Measurements from ENCODE around the gene CCDC88B.

CCDC88B gene

GRCh38 chr11:64353715-64354506 is 13.9 kb downstream of the CCDC88B start:
- Histone ChIP-seq H3K4me1 (ENCODE audit: control insufficient read depth, insufficient read depth, low read length, poor library complexity, severe bottlenecking) (peaks cover 15% of the 10 kb centered on the region), H3K36me3 (ENCODE audit: control insufficient read depth, insufficient read depth, low read length) (peaks cover 22% of the 10 kb centered on the region), H3K27ac (ENCODE audit: insufficient read depth, low read length, poor library complexity, severe bottlenecking) (no peak overlapping the region), H3K4me3 (ENCODE audit: insufficient read depth, low read depth, low read length, poor library complexity, severe bottlenecking) (no peak overlapping the region), H3K27me3 (replicated peaks; ENCODE audit: control insufficient read depth, insufficient read depth, low read length, poor library complexity, severe bottlenecking) (no peaks in the 10 kb centered on the region), H3K9me3 (ENCODE audit: control insufficient read depth, low read length) (no peaks in the 10 kb centered on the region)
- no peak for DNase-seq

DNA sequence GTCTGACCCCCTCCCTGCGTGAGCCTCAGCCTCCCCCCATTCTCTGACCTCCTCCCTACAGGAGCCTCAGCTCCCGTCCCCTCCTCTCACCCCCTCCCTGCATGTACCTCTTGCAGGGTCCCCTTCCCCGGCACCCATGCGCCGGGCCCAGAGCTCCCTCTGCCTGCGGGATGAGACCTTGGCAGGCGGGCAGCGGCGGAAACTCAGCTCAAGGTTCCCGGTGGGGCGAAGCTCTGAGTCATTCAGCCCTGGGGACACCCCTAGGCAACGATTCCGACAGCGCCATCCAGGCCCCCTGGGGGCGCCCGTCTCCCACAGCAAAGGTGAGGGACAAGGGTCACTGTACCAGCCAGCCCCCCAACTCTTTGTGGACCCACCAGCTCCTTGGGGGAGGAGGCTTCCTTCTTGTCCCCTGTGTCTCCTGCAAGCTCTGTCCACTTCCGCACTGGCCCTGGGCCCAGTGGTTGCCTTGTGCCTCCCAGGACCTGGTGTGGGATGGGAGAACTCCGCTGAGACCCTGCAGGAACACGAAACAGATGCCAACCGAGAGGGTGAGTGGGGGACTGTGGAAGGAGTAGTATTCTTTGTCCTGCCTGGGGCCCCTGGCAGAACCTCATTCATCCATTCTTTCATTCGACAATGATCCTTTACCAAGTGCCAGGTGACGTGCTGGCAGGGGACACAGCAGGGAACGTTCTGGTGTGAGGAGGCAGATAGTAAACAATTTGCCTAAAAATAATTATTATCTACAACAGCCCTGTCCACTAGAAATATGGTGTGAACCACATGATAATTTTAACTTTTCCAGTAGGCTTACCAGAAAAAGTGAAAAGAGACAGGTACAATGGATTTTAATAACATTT is 15.3 kb downstream of the CCDC88B start:
- DNase-seq: no peak

GRCh38 chr11:64356498-64357411 is 16.8 kb downstream of the CCDC88B start:
- no peak for DNase-seq
- Histone ChIP-seq H3K36me3 (ENCODE audit: control insufficient read depth, insufficient read depth, low read length) (peaks cover 20% of the 10 kb centered on the region), H3K27me3 (replicated peaks; ENCODE audit: control insufficient read depth, insufficient read depth, low read length, poor library complexity, severe bottlenecking) (no peaks in the 10 kb centered on the region), H3K27ac (ENCODE audit: insufficient read depth, low read length, poor library complexity, severe bottlenecking) (no peak overlapping the region), H3K4me1 (ENCODE audit: control insufficient read depth, insufficient read depth, low read length, poor library complexity, severe bottlenecking) (peaks cover 29% of the 10 kb centered on the region), H3K9me3 (ENCODE audit: control insufficient read depth, low read length) (no peaks in the 10 kb centered on the region), H3K4me3 (ENCODE audit: insufficient read depth, low read depth, low read length, poor library complexity, severe bottlenecking) (no peak overlapping the region)

More for the DNA sequence above, 15.3 kb downstream of the CCDC88B start:
- no peak overlapping the region for H3K4me3 ChIP-seq (ENCODE audit: insufficient read depth, low read depth, low read length, poor library complexity, severe bottlenecking)
- H3K9me3 ChIP-seq (ENCODE audit: control insufficient read depth, low read length): no peaks in the 10 kb centered on the region
- H3K27me3 ChIP-seq (replicated peaks; ENCODE audit: control insufficient read depth, insufficient read depth, low read length, poor library complexity, severe bottlenecking): no peaks in the 10 kb centered on the region
- H3K36me3 ChIP-seq (ENCODE audit: control insufficient read depth, insufficient read depth, low read length): peaks cover 13% of the 10 kb centered on the region
- no peak overlapping the region for H3K27ac ChIP-seq (ENCODE audit: insufficient read depth, low read length, poor library complexity, severe bottlenecking)
- peaks cover 26% of the 10 kb centered on the region for H3K4me1 ChIP-seq (ENCODE audit: control insufficient read depth, insufficient read depth, low read length, poor library complexity, severe bottlenecking)

DNA sequence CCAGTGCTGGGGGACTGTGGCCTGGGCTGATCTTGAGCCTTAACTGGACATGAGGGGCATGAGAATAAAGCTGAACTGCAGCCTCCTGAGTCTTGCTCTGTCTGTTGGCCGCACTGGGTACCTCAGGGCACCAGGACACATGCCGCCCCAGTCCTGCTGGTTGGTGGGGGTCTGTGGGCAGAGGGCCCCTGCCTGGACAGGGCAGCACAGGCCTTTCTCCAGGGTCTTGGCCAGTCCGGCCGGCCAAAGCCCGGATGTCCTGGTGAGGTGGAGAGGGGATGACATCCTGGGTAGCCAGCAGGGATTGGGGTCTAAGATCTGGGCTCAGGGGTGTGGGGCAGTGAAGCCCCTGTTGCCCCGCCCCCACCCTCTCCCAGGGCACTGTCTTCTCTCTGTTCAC is 17.4 kb downstream of the CCDC88B start:
- Histone ChIP-seq H3K4me3 (ENCODE audit: insufficient read depth, low read depth, low read length, poor library complexity, severe bottlenecking) (no peak overlapping the region), H3K36me3 (ENCODE audit: control insufficient read depth, insufficient read depth, low read length) (peaks cover 24% of the 10 kb centered on the region), H3K27ac (ENCODE audit: insufficient read depth, low read length, poor library complexity, severe bottlenecking) (no peak overlapping the region), H3K4me1 (ENCODE audit: control insufficient read depth, insufficient read depth, low read length, poor library complexity, severe bottlenecking) (peaks cover 29% of the 10 kb centered on the region), H3K27me3 (replicated peaks; ENCODE audit: control insufficient read depth, insufficient read depth, low read length, poor library complexity, severe bottlenecking) (no peaks in the 10 kb centered on the region), H3K9me3 (ENCODE audit: control insufficient read depth, low read length) (no peaks in the 10 kb centered on the region)
- DNase-seq: no peak

GRCh38 chr11:64357904-64358535 is 18.0 kb downstream of the CCDC88B start:
- no peak overlapping the region for H3K27ac ChIP-seq (ENCODE audit: insufficient read depth, low read length, poor library complexity, severe bottlenecking)
- no peaks in the 10 kb centered on the region for H3K27me3 ChIP-seq (replicated peaks; ENCODE audit: control insufficient read depth, insufficient read depth, low read length, poor library complexity, severe bottlenecking)
- peaks cover 29% of the 10 kb centered on the region for H3K4me1 ChIP-seq (ENCODE audit: control insufficient read depth, insufficient read depth, low read length, poor library complexity, severe bottlenecking)
- H3K36me3 ChIP-seq (ENCODE audit: control insufficient read depth, insufficient read depth, low read length): peaks cover 28% of the 10 kb centered on the region
- DNase-seq: no peak
- no peaks in the 10 kb centered on the region for H3K9me3 ChIP-seq (ENCODE audit: control insufficient read depth, low read length)
- peak overlapping the region; percentile 48 for H3K4me3 ChIP-seq (ENCODE audit: insufficient read depth, low read depth, low read length, poor library complexity, severe bottlenecking)

GRCh38 chr11:64358536-64358906 is 18.5 kb downstream of the CCDC88B start:
- Histone ChIP-seq H3K4me1 (ENCODE audit: control insufficient read depth, insufficient read depth, low read length, poor library complexity, severe bottlenecking) (peaks cover 29% of the 10 kb centered on the region), H3K9me3 (ENCODE audit: control insufficient read depth, low read length) (no peaks in the 10 kb centered on the region), H3K27ac (ENCODE audit: insufficient read depth, low read length, poor library complexity, severe bottlenecking) (peak overlapping the region; percentile 55), H3K27me3 (replicated peaks; ENCODE audit: control insufficient read depth, insufficient read depth, low read length, poor library complexity, severe bottlenecking) (no peaks in the 10 kb centered on the region), H3K36me3 (ENCODE audit: control insufficient read depth, insufficient read depth, low read length) (peaks cover 33% of the 10 kb centered on the region), H3K4me3 (ENCODE audit: insufficient read depth, low read depth, low read length, poor library complexity, severe bottlenecking) (peak overlapping the region; percentile 48)
- DNase-seq: no peak

GRCh38 chr11:64358907-64359711 is 19.1 kb downstream of the CCDC88B start, which contains the start of gene RPS6KA4:
RPS6KA4 (plus strand) TSS chr11:64359162; CDS start chr11:64359236, 74 bp downstream.
- H3K27ac ChIP-seq (ENCODE audit: insufficient read depth, low read length, poor library complexity, severe bottlenecking): peak within 1 kb of the TSS; percentile 56
- H3K4me1 ChIP-seq (ENCODE audit: control insufficient read depth, insufficient read depth, low read length, poor library complexity, severe bottlenecking): peaks cover 29% of the 10 kb centered on the region
- peak within 1 kb of the TSS; percentile 81 for H3K4me3 ChIP-seq (ENCODE audit: insufficient read depth, low read depth, low read length, poor library complexity, severe bottlenecking)
- no peaks in the 10 kb centered on the region for H3K9me3 ChIP-seq (ENCODE audit: control insufficient read depth, low read length)
- DNase-seq: peak in 1 of 3 donors; percentile 36
- no peaks in the 10 kb centered on the region for H3K27me3 ChIP-seq (replicated peaks; ENCODE audit: control insufficient read depth, insufficient read depth, low read length, poor library complexity, severe bottlenecking)
- H3K36me3 ChIP-seq (ENCODE audit: control insufficient read depth, insufficient read depth, low read length): peaks cover 29% of the 10 kb centered on the region

GRCh38 chr11:64359712-64360445 is 19.9 kb downstream of the CCDC88B start:
- Histone ChIP-seq H3K27ac (ENCODE audit: insufficient read depth, low read length, poor library complexity, severe bottlenecking) (peak overlapping the region; percentile 56), H3K27me3 (replicated peaks; ENCODE audit: control insufficient read depth, insufficient read depth, low read length, poor library complexity, severe bottlenecking) (no peaks in the 10 kb centered on the region), H3K36me3 (ENCODE audit: control insufficient read depth, insufficient read depth, low read length) (peaks cover 34% of the 10 kb centered on the region), H3K9me3 (ENCODE audit: control insufficient read depth, low read length) (no peaks in the 10 kb centered on the region), H3K4me1 (ENCODE audit: control insufficient read depth, insufficient read depth, low read length, poor library complexity, severe bottlenecking) (peaks cover 29% of the 10 kb centered on the region), H3K4me3 (ENCODE audit: insufficient read depth, low read depth, low read length, poor library complexity, severe bottlenecking) (peak overlapping the region; percentile 81)
- no peak for DNase-seq
